Stimulated activated effector memory CD8-positive, alpha-beta T cell treated with anti-CD3 and anti-CD28 coated beads, Interleukin-12 subunit alpha, Interleukin-12 subunit beta, amount 100 ng/mL, for 72 hours (primary cell): ENCODE data around the gene MYZAP.

ENCODE experiments used
- ATAC-seq: fragments of 150-1000 bp; cut with Tn5 transposase; 2 replicates; pipeline ENCODE4 v1.10.0; 2021
- DNase-seq, 2 donors: peaks; one replicate each; pipeline ENCODE4 v3.0.0; 2021 to 2022; ENCODE audit warnings: low spot score in 2 of 2
- H3K27ac Mint-ChIP-seq: one replicate; pipeline ENCODE4 v1.8.0; 2022; ENCODE audit warnings: mild to moderate bottlenecking, mixed read lengths
- H3K36me3 Mint-ChIP-seq: one replicate; pipeline ENCODE4 v1.8.0; 2022; ENCODE audit warnings: mild to moderate bottlenecking, mixed read lengths
- H3K4me1 Mint-ChIP-seq: one replicate; pipeline ENCODE4 v1.8.0; 2022; ENCODE audit warnings: mixed read lengths
- H3K4me3 Mint-ChIP-seq: one replicate; pipeline ENCODE4 v1.8.0; 2022; ENCODE audit warnings: mild to moderate bottlenecking, mixed read lengths
- H3K9me3 Mint-ChIP-seq: one replicate; pipeline ENCODE4 v1.8.0; 2022; ENCODE audit warnings: mixed read lengths

MYZAP gene

DNA sequence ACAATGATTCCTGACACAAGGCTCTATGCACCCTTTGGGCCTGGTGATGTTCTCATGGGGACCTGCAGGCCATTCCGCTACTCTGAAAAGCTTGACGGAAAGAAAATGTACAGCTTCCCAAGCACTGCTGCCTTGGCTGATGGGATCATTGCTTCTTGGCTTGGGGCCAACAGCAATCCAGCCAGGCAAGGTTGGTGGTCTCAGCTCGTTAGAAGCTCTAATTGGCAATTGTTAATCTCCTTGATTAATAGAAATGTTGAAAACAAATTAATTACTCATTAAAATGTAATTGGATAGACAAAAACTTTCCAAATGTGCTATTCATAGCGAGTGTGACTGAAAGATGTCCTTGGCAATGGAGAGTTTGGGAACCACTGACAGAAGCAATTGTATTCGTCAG lies 16.3 kb upstream of the MYZAP start:
- Mint-ChIP-seq H3K27ac (no peak overlapping the region), H3K4me3 (no peak overlapping the region), H3K9me3 (no peaks in the 10 kb centered on the region), H3K4me1 (no peaks in the 10 kb centered on the region), H3K36me3 (no peaks in the 10 kb centered on the region)
- no peak for ATAC-seq
- no peak for DNase-seq

DNA sequence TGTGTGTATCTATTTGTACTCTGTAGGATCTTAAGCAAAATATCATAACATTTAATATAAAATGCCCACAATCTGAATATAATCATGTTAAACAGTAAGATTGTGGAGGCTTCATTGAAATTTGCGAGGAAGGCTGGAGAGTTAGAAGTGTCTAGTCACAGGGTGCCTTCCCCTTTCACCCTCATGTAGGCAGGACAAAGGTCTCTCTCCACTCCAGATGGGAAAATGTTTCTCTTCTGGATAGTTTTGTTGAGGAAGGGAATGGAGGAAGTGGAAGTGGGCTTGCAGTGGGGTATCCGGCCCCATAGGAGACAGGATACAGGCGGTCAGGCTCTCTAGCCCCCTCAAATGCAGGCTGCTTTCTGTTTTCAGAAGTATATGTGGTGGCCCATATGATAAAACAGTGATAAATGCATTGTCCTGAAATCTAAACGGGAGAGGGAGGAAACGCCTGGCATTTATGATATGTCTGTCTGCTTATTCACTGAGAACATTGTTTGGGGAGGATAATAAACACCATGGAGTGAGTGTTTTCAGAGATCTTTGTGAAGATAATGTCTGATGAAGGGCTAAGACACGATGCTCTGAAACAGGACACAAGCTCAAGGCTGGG lies 13.3 kb upstream of the MYZAP start:
- Mint-ChIP-seq H3K36me3 (no peaks in the 10 kb centered on the region), H3K9me3 (peaks cover 7% of the 10 kb centered on the region), H3K4me3 (no peak overlapping the region), H3K4me1 (no peaks in the 10 kb centered on the region), H3K27ac (no peak overlapping the region)
- ATAC-seq (no peak), DNase-seq (no peak)

DNA sequence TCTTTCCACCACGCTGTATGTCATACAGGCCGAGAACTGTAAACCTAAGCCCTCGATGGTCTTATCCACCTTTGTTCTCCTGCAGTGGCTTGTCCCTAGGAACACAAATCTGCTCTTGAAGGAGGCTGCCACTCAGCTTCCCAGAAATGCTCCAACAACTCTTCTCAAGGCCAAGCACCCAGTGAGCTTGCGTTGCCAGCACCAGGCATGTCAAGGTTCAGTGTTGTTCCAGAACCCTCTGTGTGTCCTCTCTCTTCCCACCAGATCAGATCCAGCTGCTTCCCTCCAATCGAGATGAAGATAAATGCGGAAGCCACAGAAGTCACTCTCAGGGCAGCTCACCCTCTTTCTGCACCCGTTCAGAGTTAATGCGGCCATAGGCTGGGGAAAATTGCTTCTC lies 11.3 kb upstream of the MYZAP start:
- DNase-seq (no peak), ATAC-seq (no peak)
- H3K27ac Mint-ChIP-seq: no peak overlapping the region
- H3K4me3 Mint-ChIP-seq: no peak overlapping the region
- H3K36me3 Mint-ChIP-seq: no peaks in the 10 kb centered on the region
- H3K9me3 Mint-ChIP-seq: peaks cover 10% of the 10 kb centered on the region
- H3K4me1 Mint-ChIP-seq: no peaks in the 10 kb centered on the region

DNA sequence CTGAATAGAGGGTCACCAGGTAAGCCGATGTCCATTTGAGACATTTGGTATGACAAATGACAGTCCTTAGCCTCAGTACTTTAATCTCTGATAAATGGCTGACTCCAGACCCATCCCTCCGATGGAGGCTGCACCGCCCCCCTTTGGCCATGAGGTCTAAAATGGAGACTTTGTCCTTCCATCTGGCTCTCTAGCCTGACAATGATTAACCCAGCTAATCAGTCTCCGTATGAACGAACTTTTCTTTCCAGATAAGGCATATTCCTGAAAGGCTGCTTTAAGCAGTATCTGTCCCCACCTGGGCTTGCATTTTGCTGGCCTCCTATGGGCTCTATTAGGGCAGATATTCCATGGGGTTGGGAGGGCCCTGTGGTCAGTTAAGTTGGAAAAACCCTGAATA lies 10.8 kb upstream of the MYZAP start:
- Mint-ChIP-seq H3K9me3 (peaks cover 10% of the 10 kb centered on the region), H3K4me1 (no peaks in the 10 kb centered on the region), H3K4me3 (no peak overlapping the region), H3K27ac (no peak overlapping the region), H3K36me3 (no peaks in the 10 kb centered on the region)
- DNase-seq (no peak), ATAC-seq (no peak)

DNA sequence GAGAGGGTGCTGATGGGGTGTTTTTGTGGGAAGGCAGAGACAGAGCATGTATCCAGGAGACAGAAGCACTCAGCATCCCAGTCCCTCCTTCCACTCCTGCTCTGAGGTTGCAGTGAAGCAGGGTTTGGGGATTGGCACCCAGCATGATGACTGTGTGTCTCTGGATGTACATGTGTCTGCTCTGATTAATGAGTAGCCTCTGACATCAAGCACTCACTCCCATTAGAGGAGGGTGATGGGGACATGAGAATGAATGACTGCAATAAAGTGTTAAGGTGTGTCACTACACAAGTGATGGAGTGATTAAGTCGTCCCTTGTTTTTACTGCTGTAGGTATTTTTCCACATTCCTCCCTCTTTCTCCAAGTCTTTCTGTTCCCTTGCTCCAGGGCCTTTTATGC lies 9.6 kb upstream of the MYZAP start:
- H3K36me3 Mint-ChIP-seq: no peaks in the 10 kb centered on the region
- no peak for DNase-seq
- H3K9me3 Mint-ChIP-seq: peaks cover 10% of the 10 kb centered on the region
- peaks cover 1% of the 10 kb centered on the region for H3K4me1 Mint-ChIP-seq
- H3K27ac Mint-ChIP-seq: no peak overlapping the region
- no peak for ATAC-seq
- no peak overlapping the region for H3K4me3 Mint-ChIP-seq

DNA sequence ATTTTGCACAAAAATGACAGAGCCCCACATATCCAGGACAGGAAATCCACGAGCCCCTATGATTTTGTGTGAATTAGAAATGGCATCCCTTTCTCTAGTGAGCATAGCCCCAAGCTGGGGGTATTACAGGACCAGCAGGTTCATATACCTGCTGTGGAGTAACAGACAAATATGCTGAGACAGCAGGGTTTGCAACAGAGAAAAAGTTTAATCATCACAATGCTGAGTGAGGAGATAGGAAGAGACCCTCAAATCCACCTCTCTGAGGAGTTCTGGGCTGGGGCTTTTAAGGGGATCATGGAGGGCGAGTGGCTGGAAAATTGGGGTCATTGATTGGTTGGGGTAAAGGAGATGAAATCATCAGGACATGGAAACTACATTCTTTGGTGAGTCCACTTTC lies 8.4 kb upstream of the MYZAP start:
- Mint-ChIP-seq H3K9me3 (peaks cover 10% of the 10 kb centered on the region), H3K36me3 (no peaks in the 10 kb centered on the region), H3K4me1 (peaks cover 7% of the 10 kb centered on the region), H3K4me3 (no peak overlapping the region), H3K27ac (no peak overlapping the region)
- DNase-seq (no peak), ATAC-seq (no peak)

DNA sequence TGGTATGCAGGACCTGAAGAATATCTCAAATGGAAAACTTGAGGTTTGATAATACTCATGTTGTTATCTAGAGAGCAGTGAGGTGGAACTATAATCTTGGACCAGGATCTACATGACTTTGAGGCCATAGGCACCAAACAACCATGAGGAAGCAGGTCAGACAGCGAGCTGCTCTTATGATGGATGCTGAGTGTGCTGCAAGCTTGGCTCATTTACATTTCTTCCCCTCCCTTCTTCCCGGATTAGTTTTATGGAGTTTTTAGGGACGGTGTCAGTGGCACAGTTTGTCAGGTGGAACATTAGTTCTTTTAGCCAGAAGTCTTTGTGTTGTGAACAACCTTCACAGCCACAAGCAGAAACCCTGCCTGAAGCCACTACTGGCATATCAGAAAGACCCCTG lies 8.0 kb upstream of the MYZAP start:
- peaks cover 10% of the 10 kb centered on the region for H3K9me3 Mint-ChIP-seq
- H3K4me3 Mint-ChIP-seq: no peak overlapping the region
- peaks cover 7% of the 10 kb centered on the region for H3K4me1 Mint-ChIP-seq
- H3K36me3 Mint-ChIP-seq: no peaks in the 10 kb centered on the region
- DNase-seq: no peak
- ATAC-seq: no peak
- no peak overlapping the region for H3K27ac Mint-ChIP-seq

DNA sequence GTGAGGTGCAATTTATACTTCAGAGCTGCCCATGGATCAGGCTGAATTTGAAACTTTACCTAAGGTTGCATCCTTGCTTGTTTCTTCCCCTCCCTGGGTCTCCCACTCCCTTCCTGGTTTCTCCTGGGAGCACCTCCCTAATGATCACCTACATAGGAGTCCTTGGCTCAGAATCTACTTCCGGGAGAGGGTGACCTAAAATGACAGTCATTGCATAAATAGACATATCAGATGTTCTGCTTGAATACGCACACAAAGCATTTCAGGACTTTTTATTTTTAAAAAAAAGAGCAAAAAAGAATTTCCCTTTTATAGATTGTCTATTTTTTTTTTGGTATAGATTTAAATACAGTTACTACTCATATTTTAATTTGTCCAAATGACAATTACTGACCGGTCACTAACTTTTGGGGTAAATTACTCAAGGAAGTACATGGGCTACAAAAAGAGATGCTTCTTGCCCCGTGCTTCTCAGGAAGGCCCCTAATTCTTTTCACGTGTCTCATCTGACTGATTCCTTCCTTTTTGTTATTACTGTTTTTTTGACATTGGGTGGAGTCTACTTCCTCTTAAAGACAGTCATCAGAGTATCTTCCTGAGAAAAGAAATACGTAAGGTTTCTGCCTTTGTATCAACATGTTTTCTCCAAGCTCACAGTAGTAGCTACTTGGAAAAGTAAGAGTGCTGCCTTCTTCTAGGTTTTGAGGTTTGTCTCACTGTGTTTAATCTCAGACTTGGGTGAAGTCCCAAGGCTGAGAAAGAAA lies 4.9 kb upstream of the MYZAP start:
- DNase-seq (no peak), ATAC-seq (peak; percentile 53)
- no peak overlapping the region for H3K27ac Mint-ChIP-seq
- peaks cover 10% of the 10 kb centered on the region for H3K9me3 Mint-ChIP-seq
- H3K36me3 Mint-ChIP-seq: no peaks in the 10 kb centered on the region
- H3K4me3 Mint-ChIP-seq: no peak overlapping the region
- peaks cover 13% of the 10 kb centered on the region for H3K4me1 Mint-ChIP-seq

DNA sequence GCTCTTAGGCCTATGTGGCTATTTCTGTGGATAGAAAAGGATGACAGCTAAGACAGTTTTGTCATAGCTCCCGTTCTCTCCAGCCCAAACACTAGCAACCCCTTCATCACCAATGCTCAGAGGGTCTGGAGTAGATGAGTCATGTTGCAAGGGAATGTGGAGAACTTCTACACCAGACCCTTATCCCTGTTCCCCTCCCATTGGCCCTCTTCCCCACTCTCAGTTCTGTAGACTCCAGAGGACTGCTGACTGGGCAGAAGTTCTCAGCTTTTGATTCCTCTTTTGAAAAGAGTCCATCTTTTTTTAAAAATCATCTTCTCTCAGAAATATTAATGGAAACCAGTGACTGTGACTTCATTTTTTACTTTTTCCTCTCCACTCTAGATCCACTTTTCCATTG lies 2.4 kb upstream of the MYZAP start:
- H3K4me1 Mint-ChIP-seq: peaks cover 13% of the 10 kb centered on the region
- DNase-seq (no peak), ATAC-seq (no peak)
- H3K27ac Mint-ChIP-seq: no peak overlapping the region
- H3K36me3 Mint-ChIP-seq: no peaks in the 10 kb centered on the region
- H3K4me3 Mint-ChIP-seq: no peak overlapping the region
- H3K9me3 Mint-ChIP-seq: no peaks in the 10 kb centered on the region

DNA sequence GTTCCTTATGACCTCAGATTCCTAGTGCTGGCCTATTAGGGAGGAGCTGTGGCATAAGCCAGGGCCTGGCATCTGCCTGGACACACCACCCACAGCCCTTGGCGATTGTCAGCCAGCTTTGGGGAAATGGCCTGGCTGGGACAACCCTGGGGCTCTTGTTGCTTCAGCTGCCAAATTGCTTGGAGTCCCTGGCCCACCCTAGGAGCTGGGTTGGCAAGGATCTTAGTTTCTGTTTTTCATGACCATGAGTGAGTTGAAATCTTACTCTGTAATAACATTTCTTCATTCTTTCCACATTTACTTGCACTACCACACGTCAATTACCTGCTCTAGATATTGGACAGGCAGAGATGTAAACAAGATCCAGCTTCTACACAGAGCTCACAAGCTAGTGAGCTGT lies 1.9 kb upstream of the MYZAP start:
- H3K4me3 Mint-ChIP-seq: no peak overlapping the region
- no peaks in the 10 kb centered on the region for H3K9me3 Mint-ChIP-seq
- H3K4me1 Mint-ChIP-seq: peaks cover 13% of the 10 kb centered on the region
- ATAC-seq: no peak
- DNase-seq: no peak
- H3K36me3 Mint-ChIP-seq: no peaks in the 10 kb centered on the region
- H3K27ac Mint-ChIP-seq: no peak overlapping the region

DNA sequence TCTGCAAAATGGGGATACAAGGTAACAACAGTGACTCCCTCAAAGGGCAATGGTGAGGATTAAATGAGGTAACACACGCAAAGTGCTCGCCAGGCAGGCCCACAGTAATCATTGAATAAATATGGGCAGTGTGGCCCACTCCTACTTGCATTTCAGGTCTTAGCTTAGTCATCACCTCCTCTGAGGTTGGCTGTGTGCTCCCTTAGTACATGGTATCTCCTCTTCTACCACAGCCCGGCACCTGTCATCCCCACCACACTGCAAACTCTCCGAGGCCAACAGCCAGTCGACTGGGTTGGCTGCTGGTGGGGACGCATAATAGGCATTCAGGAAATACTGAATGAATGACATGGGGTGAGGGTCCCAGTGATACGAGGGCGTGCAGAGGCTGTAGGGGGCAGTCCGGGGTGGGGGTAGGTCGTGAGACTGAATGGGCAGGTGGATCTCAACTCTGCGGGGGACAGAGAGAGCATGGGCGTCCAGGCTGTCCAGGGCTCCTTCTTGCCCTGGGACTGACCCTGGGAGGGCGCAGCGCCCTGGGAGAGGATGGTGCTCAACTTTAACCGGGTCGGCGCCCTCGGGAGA lies 375 bp upstream of the MYZAP start:
- ATAC-seq (peak; percentile 23), DNase-seq (no peak)
- no peak overlapping the region for H3K27ac Mint-ChIP-seq
- no peaks in the 10 kb centered on the region for H3K9me3 Mint-ChIP-seq
- H3K4me1 Mint-ChIP-seq: peaks cover 13% of the 10 kb centered on the region
- H3K4me3 Mint-ChIP-seq: peak overlapping the region; percentile 14
- H3K36me3 Mint-ChIP-seq: no peaks in the 10 kb centered on the region

DNA sequence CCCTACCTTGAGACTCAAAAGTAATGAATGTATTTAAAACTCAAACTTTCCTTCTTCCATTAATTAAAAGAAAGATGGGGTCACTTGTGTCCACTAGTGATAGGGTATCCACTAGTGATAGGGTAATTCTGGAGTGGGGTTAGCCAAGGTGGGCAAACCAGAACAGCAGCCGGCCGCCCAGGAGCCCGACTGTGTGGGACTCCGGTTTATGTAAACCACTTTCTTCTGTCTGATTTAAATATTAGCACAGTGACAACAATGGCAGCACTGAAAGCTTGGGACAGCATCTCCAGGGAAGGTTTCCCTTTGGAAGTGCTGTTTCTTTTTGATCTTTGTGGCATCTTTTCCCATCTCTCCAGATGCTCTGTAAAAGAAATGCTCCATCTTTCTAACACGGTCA lies 722 bp downstream of the MYZAP start:
- Mint-ChIP-seq H3K4me3 (no peak overlapping the region), H3K36me3 (no peaks in the 10 kb centered on the region), H3K27ac (no peak overlapping the region), H3K4me1 (peaks cover 8% of the 10 kb centered on the region), H3K9me3 (no peaks in the 10 kb centered on the region)
- no peak for ATAC-seq
- DNase-seq: no peak

DNA sequence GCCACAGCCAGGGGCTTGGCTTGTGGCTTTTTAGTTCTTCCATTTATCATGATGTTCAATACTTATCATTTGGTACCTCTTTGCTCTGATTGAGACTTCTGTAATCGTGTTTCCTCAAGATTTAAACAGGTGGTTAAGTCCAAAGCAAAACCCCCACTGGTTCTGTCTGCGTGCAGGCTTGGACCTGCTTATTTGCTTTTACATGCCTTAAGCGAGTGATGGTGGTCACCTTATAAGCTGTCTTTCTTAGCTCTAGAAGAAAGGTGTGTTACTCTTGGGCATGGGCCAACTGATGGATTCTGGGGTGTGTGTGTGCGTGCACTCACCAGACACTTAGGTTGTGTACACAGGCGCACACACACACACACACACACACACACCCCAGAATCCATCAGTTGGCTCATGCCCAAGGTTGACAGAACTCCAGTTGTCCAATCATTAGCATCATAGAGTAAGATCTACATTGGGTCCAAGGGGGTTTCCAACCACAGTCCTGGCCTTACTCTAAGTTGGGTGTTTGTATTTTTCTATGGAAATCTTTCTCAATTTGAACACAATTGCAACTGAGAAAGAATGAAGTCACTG lies 1.2 kb downstream of the MYZAP start:
- no peak for ATAC-seq
- Mint-ChIP-seq H3K4me3 (no peak overlapping the region), H3K36me3 (no peaks in the 10 kb centered on the region), H3K27ac (no peak overlapping the region), H3K4me1 (peaks cover 6% of the 10 kb centered on the region), H3K9me3 (no peaks in the 10 kb centered on the region)
- DNase-seq: no peak

DNA sequence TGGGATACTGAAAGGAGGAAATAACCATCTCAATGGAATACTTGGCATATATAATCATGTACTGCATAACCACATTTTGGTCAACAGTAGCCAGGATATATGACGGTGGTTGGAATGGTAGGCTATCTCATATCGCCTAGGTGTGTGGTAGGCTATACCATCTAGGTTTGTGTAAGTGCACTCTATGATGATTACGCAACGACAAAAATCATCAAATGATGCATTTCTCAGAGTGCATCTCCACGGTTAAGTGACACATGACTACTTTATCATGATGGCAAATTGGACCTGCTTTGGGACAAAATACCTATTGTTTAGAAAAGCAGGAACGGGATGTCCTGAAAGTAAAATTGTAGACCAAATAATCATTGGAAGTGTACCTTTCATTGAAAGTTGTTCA lies 2.8 kb downstream of the MYZAP start:
- H3K9me3 Mint-ChIP-seq: no peaks in the 10 kb centered on the region
- peaks cover 6% of the 10 kb centered on the region for H3K4me1 Mint-ChIP-seq
- DNase-seq (no peak), ATAC-seq (no peak)
- H3K4me3 Mint-ChIP-seq: no peak overlapping the region
- H3K36me3 Mint-ChIP-seq: no peaks in the 10 kb centered on the region
- no peak overlapping the region for H3K27ac Mint-ChIP-seq

DNA sequence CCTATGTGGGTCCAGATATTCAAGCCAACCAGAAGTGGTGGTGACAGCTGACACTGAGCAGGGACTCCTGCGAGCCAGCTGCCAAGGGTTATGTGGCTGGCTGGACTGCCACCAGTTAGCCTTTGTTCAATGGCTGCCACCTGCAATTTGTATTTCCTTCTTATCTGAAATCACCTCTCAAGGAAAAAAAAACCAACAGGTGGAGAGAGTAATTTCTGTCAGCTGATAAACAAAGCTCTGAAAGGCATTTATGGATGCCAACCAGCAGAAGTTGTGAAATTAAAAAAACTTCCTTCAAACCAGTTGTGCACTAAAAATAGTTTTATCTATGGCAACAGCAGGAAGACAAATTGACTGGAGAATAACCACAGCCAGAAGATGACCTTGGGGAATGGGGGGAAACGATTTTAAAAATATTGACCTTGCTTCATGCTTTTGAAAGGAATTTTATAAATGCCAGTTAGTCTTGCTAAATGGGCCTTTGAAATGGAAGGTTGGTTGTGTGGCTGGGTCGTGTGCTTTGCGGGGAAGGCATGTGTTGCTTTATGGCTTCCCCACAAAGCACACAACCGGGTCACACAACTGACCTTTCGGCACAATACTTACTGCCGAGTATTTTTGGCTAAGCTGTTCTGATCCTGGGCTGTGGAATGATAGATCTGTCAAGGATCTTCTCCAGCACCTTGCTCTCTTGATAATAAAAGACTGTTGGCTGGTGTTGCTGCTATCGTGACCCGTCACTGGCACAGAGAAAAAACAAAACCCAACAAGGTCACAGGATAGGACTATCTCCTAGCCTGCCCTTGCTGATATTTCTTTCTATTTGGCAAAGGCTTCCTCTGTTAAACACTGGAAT lies 3.5 kb downstream of the MYZAP start:
- DNase-seq (no peak), ATAC-seq (no peak)
- no peak overlapping the region for H3K27ac Mint-ChIP-seq
- H3K4me3 Mint-ChIP-seq: no peak overlapping the region
- no peaks in the 10 kb centered on the region for H3K9me3 Mint-ChIP-seq
- H3K4me1 Mint-ChIP-seq: peaks cover 6% of the 10 kb centered on the region
- H3K36me3 Mint-ChIP-seq: no peaks in the 10 kb centered on the region
